Ovary (tissue), 3 donors: Measurements from ENCODE around the gene MRPS2.

ENCODE experiments used
- CTCF ChIP-seq, 3 donors: fragments of 450-650 bp in 2 of 3; fragments of 200-600 bp in 1 of 3; IDR thresholded peaks; one replicate each; pipeline versions ENCODE4 v1.5.1 to v1.8.0; 2016 to 2022; ENCODE audit warnings: antibody characterized with exemption in 3 of 3, mild to moderate bottlenecking in 1 of 3
- EP300 ChIP-seq: sonication (generic); formaldehyde crosslinking; IDR thresholded peaks from one replicate; pipeline ENCODE4 v1.6.1; 2017; ENCODE audit warnings: antibody characterized with exemption
- donor health status: DM: no; HTN: no; CAD: no.

- TF ChIP-seq CTCF (IDR thresholded peaks at IDR 0.05): no peak
- no peak for TF ChIP-seq EP300
Observed at GRCh38 chr9:135526730-135527571, 26.5 kb downstream of the MRPS2 start.
